PC-9 (cell line): ENCODE measurements around the gene RHOBTB1. TPM values are rescaled to one million over a fixed set of nuclear protein-coding genes. Genes with fewer than 3 reads are reported as not detected.

ENCODE experiments used
- BruUV-seq: library from RNA; stranded (reverse); fragments of 400-500 nt; replicated peaks from 2 replicates; lab custom pipeline; 2021; lab: Mats Ljungman, UMichigan
- CTCF ChIA-PET: fragments of 300-600 bp; sonication (Branson Sonifier 250); formaldehyde crosslinking; loops from one replicate; lab custom pipeline; 2022; ENCODE audit warnings: antibody characterized with exemption; lab: Charles Lee
- POLR2A ChIA-PET: fragments of 300-600 bp; sonication (Branson Sonifier 250); formaldehyde crosslinking; loops from one replicate; lab custom pipeline; 2022; ENCODE audit warnings: antibody characterized with exemption; ENCODE audit not compliant: unreplicated experiment; lab: Charles Lee
- DNase-seq, 2 experiments: peaks; one replicate each; pipeline versions ENCODE4 v3.0.0 to v3.0.0-alpha.2; 2015 to 2022; ENCODE audit warnings: mixed read lengths in 1 of 2
- H2AFZ ChIP-seq: fragments of 200-600 bp; sonication (generic); 2 replicates; pipeline ENCODE4 v1.8.1; 2017; ENCODE audit warnings: antibody characterized with exemption
- H3F3A ChIP-seq: fragments of 200-600 bp; sonication (generic); 2 replicates; pipeline ENCODE4 v1.8.1; 2017; ENCODE audit warnings: antibody characterized with exemption, mild to moderate bottlenecking, low read depth; ENCODE audit not compliant: insufficient read depth
- H3K27ac ChIP-seq: fragments of 200-600 bp; sonication (generic); 2 replicates; pipeline ENCODE4 v1.6.1; 2016; ENCODE audit warnings: mixed run types
- H3K27me3 ChIP-seq: fragments of 200-600 bp; sonication (generic); 2 replicates; pipeline ENCODE4 v1.6.1; 2016; ENCODE audit warnings: low read depth, mixed run types; ENCODE audit not compliant: insufficient read depth
- H3K36me3 ChIP-seq: fragments of 200-600 bp; sonication (generic); 2 replicates; pipeline ENCODE4 v1.6.1; 2016; ENCODE audit warnings: low read depth, mixed run types
- H3K4me1 ChIP-seq: fragments of 200-600 bp; sonication (generic); replicated peaks from 2 replicates; pipeline ENCODE4 v1.6.1; 2016; ENCODE audit warnings: mixed run types; ENCODE audit not compliant: insufficient read depth
- H3K4me2 ChIP-seq: fragments of 200-600 bp; sonication (generic); 2 replicates; pipeline ENCODE4 v1.6.1; 2017; ENCODE audit warnings: mixed run types
- H3K4me3 ChIP-seq: fragments of 200-600 bp; sonication (generic); 2 replicates; pipeline ENCODE4 v1.6.1; 2016; ENCODE audit warnings: mixed run types
- H3K79me2 ChIP-seq: fragments of 200-600 bp; sonication (generic); 2 replicates; pipeline ENCODE4 v1.6.1; 2017; ENCODE audit warnings: low read depth, mixed run types
- H3K9me2 ChIP-seq: fragments of 200-600 bp; sonication (generic); 2 replicates; pipeline ENCODE4 v1.8.1; 2017; ENCODE audit warnings: mild to moderate bottlenecking; ENCODE audit not compliant: insufficient read depth
- H3K9me3 ChIP-seq: fragments of 200-600 bp; sonication (generic); 2 replicates; pipeline ENCODE4 v1.8.1; 2016; ENCODE audit warnings: low read depth; ENCODE audit not compliant: insufficient read depth
- H4K20me1 ChIP-seq: fragments of 200-600 bp; sonication (generic); 2 replicates; pipeline ENCODE4 v1.8.1; 2017; ENCODE audit not compliant: insufficient read depth
- CTCF ChIP-seq: fragments of 200-600 bp; sonication (generic); conservative IDR thresholded peaks from 2 replicates; pipeline ENCODE4 v1.6.1; 2017; ENCODE audit warnings: mixed run types, antibody characterized with exemption, mild to moderate bottlenecking, moderate library complexity
- EZH2 ChIP-seq: fragments of 200-600 bp; sonication (generic); IDR thresholded peaks from 2 replicates; pipeline ENCODE4 v1.8.0; 2017; ENCODE audit warnings: antibody characterized with exemption, low read depth
- intact Hi-C: fragments of 100-400 bp; cut with micrococcal nuclease; formaldehyde crosslinking; loops from one replicate; pipeline ENCODE4 v1.10.0; 2022; ENCODE audit not compliant: unreplicated experiment
- total RNA-seq: library from RNA; stranded (reverse); gene quantifications from 2 replicates; pipeline ENCODE4 v1.2.3, GENCODE V29; 2021

The RHOBTB1 gene
- total RNA-seq, 1 experiment from 2014 or later, result 5.2 TPM

GRCh38 chr10:60901561-60902235 is 42.3 kb downstream of the RHOBTB1 start:
- Histone ChIP-seq H3K79me2 (no peaks in the 10 kb centered on the region), H4K20me1 (no peaks in the 10 kb centered on the region), H3K27ac (no peak overlapping the region), H3K27me3 (no peaks in the 10 kb centered on the region), H3K9me2 (no peaks in the 10 kb centered on the region), H3K4me2 (no peak overlapping the region), H2AFZ (no peak overlapping the region), H3F3A (no peaks in the 10 kb centered on the region), H3K4me1 (no peaks in the 10 kb centered on the region), H3K9me3 (no peaks in the 10 kb centered on the region), H3K4me3 (no peak overlapping the region), H3K36me3 (no peaks in the 10 kb centered on the region)
- TF ChIP-seq EZH2, result no peak
- no peak for TF ChIP-seq CTCF
- intact Hi-C loops, result no loop called here
- BruUV-seq, result no TSS peak
- CTCF ChIA-PET, result no interaction called here
- POLR2A ChIA-PET, result no interaction called here
- peak in 1 of 2 experiments; percentile 27 for DNase-seq

GRCh38 chr10:60899266-60899665 is 44.7 kb downstream of the RHOBTB1 start:
- intact Hi-C loops, result no loop called here

GRCh38 chr10:60898321-60898720 is 45.7 kb downstream of the RHOBTB1 start:
- no peaks in the 10 kb centered on the region for H3K27me3 ChIP-seq
- no peak for DNase-seq
- H3K9me3 ChIP-seq, result no peaks in the 10 kb centered on the region
- no peaks in the 10 kb centered on the region for H3K79me2 ChIP-seq
- H3K36me3 ChIP-seq, result no peaks in the 10 kb centered on the region
- H3K4me2 ChIP-seq, result no peak overlapping the region
- ChIA-PET POLR2A (no interaction called here), CTCF (no interaction called here)
- H3F3A ChIP-seq, result no peaks in the 10 kb centered on the region
- H4K20me1 ChIP-seq, result no peaks in the 10 kb centered on the region
- H2AFZ ChIP-seq, result no peak overlapping the region
- H3K27ac ChIP-seq, result no peak overlapping the region
- BruUV-seq, result no TSS peak
- TF ChIP-seq CTCF (no peak), EZH2 (no peak)
- intact Hi-C loops, result no loop called here
- peaks cover 11% of the 10 kb centered on the region for H3K4me1 ChIP-seq
- no peaks in the 10 kb centered on the region for H3K9me2 ChIP-seq
- H3K4me3 ChIP-seq, result no peak overlapping the region

More at GRCh38 chr10:60899266-60899665, 44.7 kb downstream of the RHOBTB1 start:
- Histone ChIP-seq H3K27ac (no peak overlapping the region), H3K4me3 (no peak overlapping the region), H3K4me1 (peaks cover 2% of the 10 kb centered on the region; the same call in 1 of the 2 replicates), H3K79me2 (no peaks in the 10 kb centered on the region), H3K27me3 (no peaks in the 10 kb centered on the region), H3K9me3 (no peaks in the 10 kb centered on the region), H4K20me1 (no peaks in the 10 kb centered on the region), H3K9me2 (no peaks in the 10 kb centered on the region), H3K36me3 (no peaks in the 10 kb centered on the region), H2AFZ (no peak overlapping the region), H3F3A (no peaks in the 10 kb centered on the region), H3K4me2 (no peak overlapping the region)
- no TSS peak for BruUV-seq
- CTCF ChIA-PET, result no interaction called here
- TF ChIP-seq CTCF (no peak), EZH2 (no peak)
- POLR2A ChIA-PET, result no interaction called here
- peak in 1 of 2 experiments; percentile 31 for DNase-seq
